Stimulated activated CD4-positive, alpha-beta T cell treated with anti-CD3 and anti-CD28 coated beads, Interleukin-4, amount 100 ng/mL, for 1 hour (primary cell): ENCODE data around the gene TCEANC2.

Source experiments
- DNase-seq: peaks from one replicate; pipeline ENCODE4 v3.0.0-alpha.2; 2020

The TCEANC2 gene

DNA sequence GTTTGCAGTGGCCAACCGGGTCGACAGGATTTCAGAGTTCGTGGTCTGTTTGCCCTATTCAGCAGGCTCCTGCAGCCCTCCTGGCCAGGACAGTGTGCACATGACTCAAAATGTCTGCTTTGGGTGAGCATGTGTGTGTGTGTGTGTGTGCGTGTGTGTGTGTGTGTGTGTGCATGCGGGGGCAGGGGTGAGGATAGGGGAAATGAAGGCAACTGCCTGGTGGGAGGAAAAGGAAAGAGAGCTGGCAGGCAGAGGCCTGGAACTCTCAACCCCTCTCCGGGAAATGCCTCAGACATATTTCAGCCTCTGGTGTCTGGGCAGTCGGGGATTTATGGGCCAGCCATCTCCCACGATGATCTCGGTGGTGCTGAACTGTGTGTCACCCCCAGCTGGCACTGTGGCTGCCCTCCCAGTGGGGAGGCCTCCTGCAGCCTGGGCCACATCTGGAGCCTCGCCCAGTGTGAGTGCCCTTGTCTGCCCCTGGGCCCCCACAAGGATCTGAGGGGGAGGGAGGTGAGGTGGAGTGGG is 84.2 kb downstream of the TCEANC2 start:
- DNase-seq, result no peak

DNA sequence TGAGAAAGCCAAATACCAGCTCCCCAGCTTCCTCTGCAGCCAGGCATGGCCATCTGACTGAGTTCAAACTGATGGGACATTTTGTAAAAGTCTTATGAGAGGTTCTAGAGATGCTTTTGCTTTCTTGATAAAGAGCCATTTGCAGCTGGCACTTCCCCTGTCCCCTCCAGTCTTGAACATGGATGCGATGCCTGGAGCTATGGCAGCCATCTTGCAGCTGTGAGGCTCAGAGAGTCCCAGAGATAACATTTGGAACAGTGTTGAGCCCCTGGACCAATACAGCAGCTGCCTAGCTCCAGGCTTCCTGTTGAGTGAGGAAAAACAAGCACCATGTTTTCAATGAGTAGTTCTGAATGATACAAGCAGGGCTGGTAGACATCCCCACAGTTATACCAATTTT is 85.6 kb downstream of the TCEANC2 start:
- DNase-seq, result no peak

DNA sequence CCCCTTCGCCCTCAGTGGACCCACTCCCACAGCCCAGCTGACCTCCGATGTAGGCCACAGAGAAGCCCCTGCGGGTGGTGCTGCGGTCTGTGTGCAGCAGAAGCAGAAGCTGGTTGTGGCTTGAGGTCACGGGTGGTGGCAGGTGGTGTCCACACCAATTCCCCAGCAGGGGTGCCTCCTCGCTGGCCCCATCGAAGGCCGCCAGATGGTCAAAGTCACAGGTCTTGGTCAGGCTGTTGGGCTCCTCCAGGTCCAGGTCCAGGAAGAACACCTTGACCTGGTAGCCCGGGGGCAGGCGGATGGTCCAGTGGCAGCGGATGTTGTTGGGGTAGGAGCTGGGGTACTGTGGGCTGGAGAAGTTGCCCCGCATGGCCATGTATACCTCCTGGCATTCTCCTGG is 86.3 kb downstream of the TCEANC2 start:
- DNase-seq, result no peak

DNA sequence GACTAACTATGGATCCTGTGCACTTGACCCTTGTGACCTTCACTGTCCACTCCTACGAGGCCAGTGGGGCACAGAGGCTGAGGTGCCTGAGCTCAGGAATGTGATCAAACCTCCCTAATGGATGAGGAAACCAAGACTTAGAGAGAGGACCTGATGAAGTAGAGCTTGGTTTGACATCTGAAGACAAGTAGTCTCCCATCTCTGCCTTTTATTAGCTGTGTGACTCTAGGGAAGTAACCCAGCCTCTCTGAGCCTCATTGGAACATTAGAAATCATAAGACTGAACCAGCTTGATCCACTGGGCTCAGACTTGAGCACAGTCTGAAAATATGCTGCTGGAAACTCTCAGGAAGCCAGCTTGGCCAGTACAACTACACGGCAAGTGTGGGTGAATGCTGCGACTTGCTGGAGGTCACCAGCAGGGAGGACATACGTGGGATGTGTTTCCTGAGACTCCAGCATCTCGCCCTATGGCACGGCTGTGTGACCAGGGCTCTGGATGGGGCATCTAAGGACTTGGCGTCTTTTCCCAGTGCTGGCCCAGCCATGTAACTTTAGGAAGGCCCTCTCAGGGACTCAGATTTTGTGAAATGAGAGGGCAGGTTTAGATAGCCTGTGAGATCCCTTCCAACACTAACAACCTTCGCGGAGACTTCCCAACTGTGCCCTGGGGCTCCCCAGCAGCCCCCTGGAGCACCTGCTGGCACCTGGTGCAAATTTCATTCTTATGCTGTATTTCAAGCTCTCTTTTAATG is 88.9 kb downstream of the TCEANC2 start:
- DNase-seq, result no peak

DNA sequence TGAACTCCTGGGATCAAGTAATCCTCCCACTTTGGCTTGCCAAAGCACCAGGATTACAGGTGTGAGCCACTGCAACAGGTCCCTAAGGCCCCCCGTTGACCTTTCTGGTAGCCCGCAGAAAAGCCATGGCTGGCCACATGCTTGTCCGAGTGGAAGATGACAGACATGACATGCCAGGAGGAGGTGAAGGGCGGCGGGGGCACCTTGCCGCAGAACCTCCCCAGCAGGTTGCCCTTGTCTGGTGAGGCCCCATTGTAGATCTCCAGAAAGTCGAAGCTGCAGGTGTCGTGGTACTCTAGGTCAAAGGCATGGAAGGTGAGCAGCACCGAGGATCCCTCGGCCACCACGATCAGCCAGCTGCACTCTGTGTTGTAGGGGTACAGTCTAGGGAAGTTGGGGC is 91.0 kb downstream of the TCEANC2 start:
- DNase-seq, result no peak

DNA sequence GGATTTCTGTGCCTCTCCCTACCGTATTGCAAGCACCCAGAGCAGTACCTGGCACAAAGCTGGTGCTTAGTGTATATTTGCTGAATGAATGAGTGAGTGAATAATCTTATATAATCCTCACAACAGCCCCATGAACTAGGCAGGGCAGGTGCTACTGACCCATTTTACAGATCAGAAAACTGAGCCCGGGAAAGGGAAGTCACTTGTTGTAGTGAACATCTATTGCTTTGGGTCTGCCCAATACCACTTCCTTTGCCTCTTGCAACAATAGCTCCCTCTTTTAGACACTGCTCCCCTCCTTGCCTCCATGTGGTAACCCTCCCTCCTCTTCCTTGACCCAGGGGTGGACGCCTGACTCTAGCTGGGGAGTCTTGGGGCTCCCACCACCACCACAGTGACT is 96.3 kb downstream of the TCEANC2 start:
- DNase-seq, result no peak

DNA sequence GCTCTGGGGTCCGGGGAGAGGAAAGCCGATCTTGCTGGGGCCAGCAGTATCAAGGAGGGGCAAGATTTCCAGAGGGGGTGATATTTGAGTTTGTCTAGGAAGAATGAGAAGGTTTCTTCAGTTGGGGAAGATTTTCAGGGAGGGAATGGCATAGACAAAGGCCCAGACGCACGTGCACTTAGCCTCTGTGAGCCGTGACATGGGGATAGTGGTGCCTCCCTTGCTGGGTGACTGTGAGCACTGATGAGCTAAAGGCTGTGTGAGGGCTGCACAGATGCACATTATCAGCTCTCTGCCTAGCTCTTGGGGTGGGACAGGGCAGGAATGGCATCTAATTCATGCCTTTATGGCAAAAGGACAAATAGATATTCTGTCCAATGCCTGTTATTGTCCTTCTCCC is 97.6 kb downstream of the TCEANC2 start:
- no peak for DNase-seq

DNA sequence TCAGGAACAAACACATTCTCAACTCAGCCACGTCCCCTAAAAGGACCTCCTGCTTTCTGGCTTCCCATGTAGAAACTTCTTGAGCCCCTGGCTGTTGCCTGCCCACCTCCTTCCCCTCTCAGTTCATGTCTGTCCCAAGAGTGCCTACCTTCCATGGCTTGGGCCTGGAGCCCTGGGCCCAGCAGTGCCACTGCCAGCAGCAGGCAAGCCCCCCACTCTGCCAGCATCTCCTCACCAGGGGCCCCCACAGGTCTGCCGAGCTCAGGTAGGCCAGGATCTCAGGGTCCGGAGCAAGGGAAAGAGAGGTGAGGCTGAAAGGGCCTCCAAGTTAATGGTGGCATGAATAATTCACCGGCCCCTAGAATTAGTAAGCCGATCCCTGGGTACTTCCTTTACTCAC is 99.3 kb downstream of the TCEANC2 start, which contains the start of gene CDCP2:
TSS of gene CDCP2 (minus strand) at position 305 of the 400 bp plus-strand sequence. CDS start at position 227, 78 bp downstream.
- DNase-seq, result no peak

DNA sequence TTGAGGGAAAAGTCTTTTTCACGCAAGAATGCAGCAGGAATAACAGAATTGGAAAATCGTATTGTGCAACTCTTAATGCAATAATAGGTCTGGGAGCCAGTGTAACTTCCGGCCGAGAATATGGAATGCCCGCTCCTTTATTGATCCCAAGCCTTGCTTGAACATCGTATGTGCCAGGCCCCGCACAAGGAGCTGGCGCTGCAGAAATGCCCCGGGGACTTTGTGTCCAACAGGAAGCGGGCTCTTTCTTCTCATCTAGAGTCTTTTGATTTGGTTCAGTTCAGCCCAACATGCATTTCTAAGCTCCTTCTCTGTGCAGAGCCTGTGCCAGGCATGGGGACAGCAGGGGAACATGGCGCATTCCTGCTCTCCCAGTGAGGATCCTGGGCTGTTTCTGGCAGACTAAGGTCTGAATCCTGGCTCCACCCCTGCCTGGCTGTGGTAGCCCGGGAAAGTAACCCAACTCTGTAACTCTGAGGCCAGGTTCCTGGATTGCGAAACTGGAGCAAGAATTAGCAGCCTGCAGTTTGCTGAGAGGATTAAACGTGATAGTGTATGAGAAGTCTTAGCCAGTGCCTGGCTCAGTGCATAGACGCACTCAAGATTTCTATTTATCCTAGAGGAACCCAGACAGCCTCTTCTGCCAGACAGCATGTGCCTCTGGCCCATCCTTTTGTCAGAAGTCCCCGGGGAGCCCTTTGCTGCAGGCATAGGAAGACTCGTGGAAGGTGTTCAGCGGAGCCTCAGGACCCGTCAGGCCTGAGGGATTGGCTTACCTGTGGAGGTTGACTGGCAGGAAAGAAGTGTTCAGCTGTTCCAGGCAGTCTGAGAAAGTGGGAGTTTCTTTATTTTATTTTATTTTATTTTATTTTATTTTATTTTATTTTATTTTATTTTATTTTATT is 100.4 kb downstream of the TCEANC2 start:
- no peak for DNase-seq
